Daoy (cell line): ENCODE results near the gene NDUFAB1. TPM values are rescaled to one million over a fixed set of nuclear protein-coding genes. Genes with fewer than 3 reads are reported as not detected.
"Not testable (repeated sequence)": the region's sequence is repeated elsewhere in the genome, so short reads cannot be mapped to it uniquely, and the experiment has no call there.

Experiments used
- DNase-seq: peaks from one replicate; pipeline ENCODE4 v3.0.0-alpha.2; 2015; ENCODE audit warnings: low read depth
- total RNA-seq: library from RNA; depleted of rRNA; stranded (reverse); fragments of >200 nt; shearing (Covaris generic); gene quantifications from 2 replicates; pipeline ENCODE4 v1.2.3, GENCODE V29; 2014; rRNA removed

Gene NDUFAB1
- 175 and 208 TPM in 2 replicates for total RNA-seq

DNA sequence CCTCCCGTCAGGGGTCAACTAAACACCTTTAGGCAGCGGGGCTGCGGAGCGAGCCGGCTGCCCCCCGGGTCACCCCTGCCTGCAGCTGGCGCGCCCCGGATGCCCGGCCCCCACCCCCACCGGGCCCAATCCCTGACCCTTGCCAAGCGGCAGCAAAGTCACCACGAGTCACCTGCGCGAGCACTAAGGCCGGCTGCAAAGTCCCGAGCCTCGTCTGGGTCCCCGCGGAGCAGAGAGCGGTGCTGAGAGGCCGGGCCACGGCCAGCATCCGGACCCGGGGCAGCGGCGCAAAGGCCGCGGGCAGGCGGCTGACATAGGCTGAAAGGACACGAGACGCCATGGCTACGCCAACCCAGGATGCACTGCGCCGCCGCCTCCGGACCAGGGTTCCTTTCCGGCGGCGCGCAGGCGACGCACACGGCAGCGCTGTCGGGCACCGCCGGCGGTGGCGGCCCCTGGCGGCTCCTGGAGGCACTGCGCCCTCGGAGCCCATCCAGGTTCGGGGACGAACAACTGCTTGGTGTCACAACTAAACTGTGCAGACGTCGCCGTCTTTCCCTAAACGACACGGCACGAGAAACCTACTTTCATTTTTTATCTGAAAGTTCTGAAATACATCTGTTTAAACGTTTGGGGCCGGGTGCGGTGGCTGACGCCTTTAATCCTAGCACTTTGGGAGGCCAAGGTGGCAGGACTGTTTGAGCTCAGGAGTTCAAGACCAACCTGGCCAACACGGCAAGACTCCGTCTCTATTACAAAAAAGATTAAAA, at the start of gene NDUFAB1:
Gene NDUFAB1 (minus strand): TSS at position 366 of the 770 bp plus-strand sequence. CDS start 26 bp downstream, at position 340.
- peak; percentile 91 for DNase-seq

GRCh38 chr16:23642246-23642774, 46.2 kb upstream of the NDUFAB1 start:
- DNase-seq: no peak

- DNase-seq: peak; percentile 95
Observed at GRCh38 chr16:23640931-23641765, 45.0 kb upstream of the NDUFAB1 start, which contains the start of the genes DCTN5 and PALB2. DCTN5 (plus strand) TSS chr16:23641466; CDS start chr16:23641543, 77 bp downstream. PALB2 (minus strand) TSS chr16:23641310; CDS start chr16:23641157, 153 bp downstream.

GRCh38 chr16:23640615-23640930, 44.5 kb upstream of the NDUFAB1 start:
- DNase-seq: peak; percentile 2

- no peak for DNase-seq
Observed at GRCh38 chr16:23635958-23636357, 39.8 kb upstream of the NDUFAB1 start.

- no peak for DNase-seq
Observed at GRCh38 chr16:23634461-23635036, 38.4 kb upstream of the NDUFAB1 start.

- DNase-seq: not testable (repeated sequence)
Observed at GRCh38 chr16:23631874-23632273, 35.8 kb upstream of the NDUFAB1 start.

GRCh38 chr16:23629516-23629915, 33.4 kb upstream of the NDUFAB1 start:
- no peak for DNase-seq

DNA sequence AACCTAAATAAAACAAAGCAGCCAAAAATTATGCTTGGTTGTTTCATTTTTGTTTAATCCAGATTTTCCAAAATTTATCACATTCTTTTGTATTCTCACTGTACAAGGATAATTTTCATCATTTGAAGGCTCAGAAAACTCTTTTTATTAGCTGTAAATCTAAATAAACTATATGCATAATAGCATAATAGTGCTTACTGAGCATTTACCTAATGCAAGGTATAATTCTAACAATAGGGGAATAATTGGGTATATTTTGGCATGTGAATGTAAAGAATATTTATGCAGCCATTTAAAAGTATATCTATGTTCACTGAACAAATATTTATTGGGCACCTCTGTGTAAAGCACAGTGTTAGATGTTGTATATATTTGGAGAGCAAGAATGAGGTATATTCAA, 28.0 kb upstream of the NDUFAB1 start:
- no peak for DNase-seq

DNA sequence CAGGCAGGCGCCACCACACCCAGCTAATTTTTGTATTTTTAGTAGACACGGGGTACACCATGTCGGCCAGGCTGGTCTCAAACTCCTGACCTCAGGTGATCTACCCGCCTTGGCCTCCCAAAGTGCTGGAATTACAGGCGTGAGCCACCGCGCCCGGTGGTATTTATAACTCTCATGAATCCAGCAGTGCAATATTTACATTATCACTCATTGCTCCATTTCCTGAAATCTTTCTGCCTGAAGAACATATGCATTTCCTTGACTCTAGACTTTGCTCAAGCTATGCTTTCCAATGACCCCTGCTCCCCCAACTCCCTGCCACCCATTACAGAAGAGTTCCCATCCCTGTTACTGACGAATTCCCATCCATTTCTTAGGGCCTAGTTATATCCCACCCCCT, 19.7 kb upstream of the NDUFAB1 start:
- no peak for DNase-seq

DNA sequence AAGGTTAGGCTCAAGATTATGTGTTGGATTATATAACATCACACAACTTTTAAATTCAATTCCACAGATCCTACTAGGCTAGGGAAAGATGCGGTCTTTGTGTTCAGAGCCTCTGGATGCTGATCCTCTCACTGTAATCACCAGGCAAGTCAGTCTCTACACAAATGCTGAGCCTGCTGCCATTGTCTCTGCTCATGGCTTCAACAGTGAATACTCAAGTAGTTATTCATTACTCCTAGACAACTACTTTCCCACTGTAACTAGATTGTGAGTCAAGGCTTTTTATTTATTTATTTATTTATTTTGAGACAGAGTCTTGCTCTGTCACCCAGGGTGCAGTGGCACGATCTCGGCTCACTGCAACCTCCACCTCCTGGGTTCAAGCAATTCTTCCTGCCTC, 15.8 kb upstream of the NDUFAB1 start:
- DNase-seq: no peak

- not testable (repeated sequence) for DNase-seq
Observed at GRCh38 chr16:23610905-23611304, 14.8 kb upstream of the NDUFAB1 start.

DNA sequence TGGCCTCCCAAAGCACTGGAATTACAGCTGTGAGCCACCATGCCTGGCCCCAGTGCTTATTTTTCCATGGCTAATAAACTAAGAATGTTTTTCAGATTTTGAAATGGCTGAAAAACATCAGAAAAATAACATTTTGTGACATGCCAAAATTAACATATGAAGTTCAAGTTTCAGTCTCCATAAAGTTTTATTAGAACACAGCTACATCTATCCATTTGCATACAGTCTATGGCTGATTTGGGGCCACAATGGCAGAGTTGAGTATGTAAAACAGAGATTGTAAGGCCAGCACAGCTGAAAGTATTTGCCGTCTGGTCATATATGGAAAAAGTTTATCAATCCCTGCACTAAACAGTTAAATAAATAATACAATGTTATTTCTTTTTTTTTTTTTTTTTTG, 13.8 kb upstream of the NDUFAB1 start:
- DNase-seq: no peak

DNA sequence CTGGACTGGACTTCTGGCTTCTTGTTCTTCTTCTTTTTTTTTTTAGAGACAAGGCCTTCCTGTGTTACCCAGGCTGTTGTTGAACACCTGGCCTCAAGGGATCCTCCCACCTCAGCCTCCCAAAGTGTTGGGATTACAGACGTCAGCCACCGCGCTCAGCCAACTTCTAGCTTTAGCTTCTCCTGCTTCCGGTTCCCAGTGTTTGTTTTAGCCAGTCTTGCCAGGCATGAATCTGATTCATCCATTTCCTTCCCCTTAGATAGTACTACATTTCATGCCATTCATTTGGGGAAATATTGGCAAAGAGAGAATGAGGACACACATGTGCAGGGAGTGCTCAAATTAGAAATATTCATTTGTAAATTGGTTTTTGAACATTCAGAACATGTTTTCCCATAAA, 12.1 kb upstream of the NDUFAB1 start:
- DNase-seq: peak; percentile 79

DNA sequence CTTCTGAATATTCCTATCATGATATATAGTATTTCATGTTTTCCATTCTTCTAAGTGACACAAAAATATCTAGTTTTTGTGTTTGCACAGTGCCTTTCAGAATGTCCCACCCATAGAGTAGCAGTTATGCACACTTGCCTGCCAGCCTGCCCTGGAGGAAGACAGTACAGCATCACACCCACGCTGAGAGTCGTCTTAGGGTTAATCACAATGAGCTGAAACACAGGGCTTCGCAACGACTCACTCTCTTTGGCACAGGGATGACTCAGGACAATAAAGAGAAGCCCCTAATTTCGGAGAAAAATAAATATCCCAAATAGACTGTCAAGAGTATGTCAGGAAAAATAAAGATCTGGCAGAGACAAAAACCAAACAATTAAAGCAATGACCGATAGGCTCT, 11.6 kb upstream of the NDUFAB1 start:
- peak; percentile 37 for DNase-seq

GRCh38 chr16:23597003-23597756, 1.1 kb upstream of the NDUFAB1 start:
- DNase-seq: peak; percentile 29

DNA sequence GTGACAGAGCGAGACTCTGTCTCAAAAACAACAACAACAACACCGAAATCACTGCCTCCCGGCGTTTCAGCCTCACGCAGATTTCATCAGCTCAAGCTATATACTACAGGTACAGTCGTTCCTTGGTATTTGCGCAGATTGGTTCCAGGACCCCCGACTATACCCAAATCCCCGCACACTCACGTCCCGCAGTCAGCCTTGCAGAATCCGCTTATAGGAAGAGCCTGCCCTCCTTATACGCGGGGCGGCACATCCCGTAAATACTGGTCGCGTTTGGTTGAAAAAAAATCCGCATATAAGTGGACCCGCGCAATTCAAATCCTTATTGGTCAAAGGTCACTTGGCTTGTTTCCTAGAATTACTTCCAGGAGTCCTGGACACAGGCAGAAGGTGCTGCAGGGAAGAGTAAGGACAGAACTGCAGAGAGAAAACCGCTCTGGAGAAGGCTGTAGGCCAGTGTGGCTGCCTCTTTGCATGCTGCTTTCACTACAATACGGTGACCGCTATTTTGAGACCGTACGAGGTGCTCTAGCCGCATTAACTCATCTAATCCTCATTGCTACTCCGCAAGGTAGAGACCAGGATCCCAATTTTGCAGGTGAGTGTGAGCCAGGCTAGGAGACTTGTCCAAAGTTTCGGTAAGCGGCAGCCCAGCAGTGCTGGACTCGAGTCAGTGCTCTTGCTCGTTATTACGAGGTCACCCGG, 718 bp downstream of the NDUFAB1 start:
- DNase-seq: no peak

GRCh38 chr16:23594186-23594585, 1.9 kb downstream of the NDUFAB1 start:
- no peak for DNase-seq

DNA sequence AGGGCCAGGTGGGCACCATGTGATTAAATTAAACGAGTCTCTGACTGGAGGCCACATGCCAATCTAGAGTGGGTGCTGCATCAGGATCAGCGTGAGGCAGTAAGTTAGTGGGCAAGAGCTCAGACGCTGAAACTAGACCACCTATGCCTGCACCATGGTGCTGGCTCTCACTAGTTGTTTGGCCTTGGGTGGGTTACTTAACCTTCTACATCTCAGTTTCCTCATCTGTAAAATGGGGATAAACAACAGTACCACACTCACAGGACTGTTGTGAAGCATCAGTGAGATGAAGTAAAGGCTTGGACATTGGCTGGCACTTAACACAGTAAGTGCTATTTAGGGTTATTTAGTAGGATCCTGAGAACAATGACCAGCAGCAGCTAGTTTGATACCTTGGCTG, 5.9 kb downstream of the NDUFAB1 start:
- DNase-seq: no peak

DNA sequence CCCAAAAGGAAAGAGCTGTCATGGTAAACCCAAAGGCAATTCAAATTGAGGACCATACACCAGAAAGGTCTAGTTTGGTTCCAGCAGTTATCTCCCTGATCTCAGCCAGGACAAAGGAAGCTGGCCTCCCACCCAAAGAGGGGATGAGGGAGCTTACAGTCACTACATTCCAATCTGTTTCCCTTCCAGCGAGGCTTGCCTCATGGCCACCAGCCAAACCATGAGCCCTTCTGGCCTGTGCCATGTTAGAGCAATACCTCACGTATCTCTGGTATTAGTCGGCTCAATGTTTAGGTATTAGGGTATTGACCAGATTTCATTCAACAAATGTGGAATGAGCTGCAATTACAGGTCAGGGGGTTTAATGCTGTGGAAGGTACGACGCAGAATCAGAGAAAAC, 8.4 kb downstream of the NDUFAB1 start:
- peak; percentile 45 for DNase-seq
